ENCODE results near the gene PHF1. TPM values are rescaled to one million over a fixed set of nuclear protein-coding genes. Genes with fewer than 3 reads are reported as not detected.
"Not testable (repeated sequence)": the region's sequence is repeated elsewhere in the genome, so short reads cannot be mapped to it uniquely, and the experiment has no call there.

PHF1 gene
- total RNA-seq (16.3 TPM), polyA plus RNA-seq (141 TPM)
- long read RNA-seq, donor 1: 0 reads
- long read RNA-seq, donor 2: 0 reads
- long read RNA-seq, donor 3, partial matches to known transcripts: 121 of 223 reads
- long read RNA-seq, donor 3, other reads (novel, unspliced or antisense): 99 of 223 reads
- long read RNA-seq, donor 4, partial matches to known transcripts: 0 of 1 reads
- long read RNA-seq, donor 4, other reads (novel, unspliced or antisense): 0 of 1 reads
- long read RNA-seq, donor 5, partial matches to known transcripts: 0 of 9 reads
- long read RNA-seq, donor 5, other reads (novel, unspliced or antisense): 0 of 9 reads
- long read RNA-seq, donor 6, partial matches to known transcripts: 0 of 1 reads
- long read RNA-seq, donor 6, other reads (novel, unspliced or antisense): 0 of 1 reads
- long read RNA-seq, donor 7, partial matches to known transcripts: 0 of 3 reads
- long read RNA-seq, donor 7, other reads (novel, unspliced or antisense): 0 of 3 reads
- long read RNA-seq, donor 8, partial matches to known transcripts: 0 of 2 reads
- long read RNA-seq, donor 8, other reads (novel, unspliced or antisense): 0 of 2 reads
- long read RNA-seq, donor 9, partial matches to known transcripts: 0 of 3 reads
- long read RNA-seq, donor 9, other reads (novel, unspliced or antisense): 0 of 3 reads
- long read RNA-seq, donor 10, partial matches to known transcripts: 0 of 1 reads
- long read RNA-seq, donor 10, other reads (novel, unspliced or antisense): 0 of 1 reads

GRCh38 chr6:33410711-33411631 lies at the start of gene PHF1:
TSS of gene PHF1 (plus strand) at chr6:33411014. CDS start at chr6:33412264, 1,250 bp downstream.
- Histone ChIP-seq H3K27me3 (ENCODE audit: control insufficient read depth in 2 of 2, insufficient read depth in 1 of 2, low read length in 1 of 2) (no peaks in the 10 kb centered on the region), H3K4me3 (ENCODE audit: low read length in 2 of 2) (peak within 1 kb of the TSS; percentile 72 to 88), H3K4me1 (ENCODE audit: control insufficient read depth in 2 of 2, insufficient read depth in 2 of 2, low read length in 2 of 2) (peaks cover 7 to 22% of the 10 kb centered on the region in 2 donors), H3K9me3 (ENCODE audit: control insufficient read depth in 2 of 2, insufficient read depth in 1 of 2, low read length in 1 of 2) (peaks cover 0 to 5% of the 10 kb centered on the region in 2 donors), H3K27ac (ENCODE audit: low read depth in 1 of 2, low read length in 1 of 2) (peak within 1 kb of the TSS; percentile 95 to 96), H3K36me3 (ENCODE audit: control insufficient read depth in 2 of 2, insufficient read depth in 2 of 2, low read length in 1 of 2) (peaks cover 46 to 59% of the 10 kb centered on the region in 2 donors)
- WGBS: 2% methylated on average over 65 of the region's 67 CpGs
- peak in 3 of 9 donors; percentile 67 to 81 (median 73) for DNase-seq (ENCODE audit: low read depth in 6 of 9, low spot score in 9 of 9)

- not testable (repeated sequence) for H3K9me3 ChIP-seq (ENCODE audit: control insufficient read depth in 2 of 2, insufficient read depth in 1 of 2, low read length in 1 of 2); H3K27me3 ChIP-seq (ENCODE audit: control insufficient read depth in 2 of 2, insufficient read depth in 1 of 2, low read length in 1 of 2); H3K36me3 ChIP-seq (ENCODE audit: control insufficient read depth in 2 of 2, insufficient read depth in 2 of 2, low read length in 1 of 2); H3K4me3 ChIP-seq (ENCODE audit: low read length in 2 of 2); H3K4me1 ChIP-seq (ENCODE audit: control insufficient read depth in 2 of 2, insufficient read depth in 2 of 2, low read length in 2 of 2); DNase-seq (ENCODE audit: low read depth in 6 of 9, low spot score in 9 of 9); H3K27ac ChIP-seq (ENCODE audit: low read depth in 1 of 2, low read length in 1 of 2)
- WGBS: 97% methylated on average over 12 of the region's 12 CpGs
Observed at GRCh38 chr6:33363486-33363885, 47.3 kb upstream of the PHF1 start.

GRCh38 chr6:33364475-33365205 lies 46.2 kb upstream of the PHF1 start:
- H3K4me3 ChIP-seq (ENCODE audit: low read length in 2 of 2); H3K27me3 ChIP-seq (ENCODE audit: control insufficient read depth in 2 of 2, insufficient read depth in 1 of 2, low read length in 1 of 2); H3K9me3 ChIP-seq (ENCODE audit: control insufficient read depth in 2 of 2, insufficient read depth in 1 of 2, low read length in 1 of 2); DNase-seq (ENCODE audit: low read depth in 6 of 9, low spot score in 9 of 9); H3K36me3 ChIP-seq (ENCODE audit: control insufficient read depth in 2 of 2, insufficient read depth in 2 of 2, low read length in 1 of 2); H3K27ac ChIP-seq (ENCODE audit: low read depth in 1 of 2, low read length in 1 of 2); H3K4me1 ChIP-seq (ENCODE audit: control insufficient read depth in 2 of 2, insufficient read depth in 2 of 2, low read length in 2 of 2): not testable (repeated sequence)
- 53% methylated on average over 7 of the region's 8 CpGs for WGBS

- not testable (repeated sequence) for H3K9me3 ChIP-seq (ENCODE audit: control insufficient read depth in 2 of 2, insufficient read depth in 1 of 2, low read length in 1 of 2); H3K4me3 ChIP-seq (ENCODE audit: low read length in 2 of 2); H3K27ac ChIP-seq (ENCODE audit: low read depth in 1 of 2, low read length in 1 of 2); H3K4me1 ChIP-seq (ENCODE audit: control insufficient read depth in 2 of 2, insufficient read depth in 2 of 2, low read length in 2 of 2); H3K27me3 ChIP-seq (ENCODE audit: control insufficient read depth in 2 of 2, insufficient read depth in 1 of 2, low read length in 1 of 2); H3K36me3 ChIP-seq (ENCODE audit: control insufficient read depth in 2 of 2, insufficient read depth in 2 of 2, low read length in 1 of 2); DNase-seq (ENCODE audit: low read depth in 6 of 9, low spot score in 9 of 9)
- 88% methylated on average over 10 of the region's 10 CpGs for WGBS
Observed at GRCh38 chr6:33365206-33365971, 45.4 kb upstream of the PHF1 start.

GRCh38 chr6:33367009-33367714 lies 43.7 kb upstream of the PHF1 start:
- DNase-seq (ENCODE audit: low read depth in 6 of 9, low spot score in 9 of 9): no peak
- Histone ChIP-seq H3K4me3 (ENCODE audit: low read length in 2 of 2) (no peak overlapping the region), H3K27ac (ENCODE audit: low read depth in 1 of 2, low read length in 1 of 2) (no peak overlapping the region), H3K36me3 (ENCODE audit: control insufficient read depth in 2 of 2, insufficient read depth in 2 of 2, low read length in 1 of 2) (no peaks in the 10 kb centered on the region), H3K4me1 (ENCODE audit: control insufficient read depth in 2 of 2, insufficient read depth in 2 of 2, low read length in 2 of 2) (no peaks in the 10 kb centered on the region), H3K27me3 (ENCODE audit: control insufficient read depth in 2 of 2, insufficient read depth in 1 of 2, low read length in 1 of 2) (no peaks in the 10 kb centered on the region), H3K9me3 (ENCODE audit: control insufficient read depth in 2 of 2, insufficient read depth in 1 of 2, low read length in 1 of 2) (no peaks in the 10 kb centered on the region)
- WGBS: 98% methylated on average over 8 of the region's 8 CpGs

GRCh38 chr6:33367715-33368025 lies 43.1 kb upstream of the PHF1 start:
- not testable (repeated sequence) for H3K4me3 ChIP-seq (ENCODE audit: low read length in 2 of 2); H3K27ac ChIP-seq (ENCODE audit: low read depth in 1 of 2, low read length in 1 of 2); H3K27me3 ChIP-seq (ENCODE audit: control insufficient read depth in 2 of 2, insufficient read depth in 1 of 2, low read length in 1 of 2); H3K9me3 ChIP-seq (ENCODE audit: control insufficient read depth in 2 of 2, insufficient read depth in 1 of 2, low read length in 1 of 2); H3K36me3 ChIP-seq (ENCODE audit: control insufficient read depth in 2 of 2, insufficient read depth in 2 of 2, low read length in 1 of 2); DNase-seq (ENCODE audit: low read depth in 6 of 9, low spot score in 9 of 9); H3K4me1 ChIP-seq (ENCODE audit: control insufficient read depth in 2 of 2, insufficient read depth in 2 of 2, low read length in 2 of 2)
- over 99% methylated on average over 5 of the region's 5 CpGs for WGBS

- H3K9me3 ChIP-seq (ENCODE audit: control insufficient read depth in 2 of 2, insufficient read depth in 1 of 2, low read length in 1 of 2): not testable (repeated sequence)
- 98% methylated on average over 8 of the region's 8 CpGs for WGBS
Observed at GRCh38 chr6:33371901-33372300, 38.9 kb upstream of the PHF1 start.

More at GRCh38 chr6:33371901-33372300, 38.9 kb upstream of the PHF1 start:
- not testable (repeated sequence) for H3K4me1 ChIP-seq (ENCODE audit: control insufficient read depth in 2 of 2, insufficient read depth in 2 of 2, low read length in 2 of 2); DNase-seq (ENCODE audit: low read depth in 6 of 9, low spot score in 9 of 9); H3K27ac ChIP-seq (ENCODE audit: low read depth in 1 of 2, low read length in 1 of 2); H3K36me3 ChIP-seq (ENCODE audit: control insufficient read depth in 2 of 2, insufficient read depth in 2 of 2, low read length in 1 of 2); H3K4me3 ChIP-seq (ENCODE audit: low read length in 2 of 2); H3K27me3 ChIP-seq (ENCODE audit: control insufficient read depth in 2 of 2, insufficient read depth in 1 of 2, low read length in 1 of 2)

All from thymus (tissue), 14 donors.